ENCODE measurements around the gene ZNF619.
"Not testable (repeated sequence)": the region's sequence is repeated elsewhere in the genome, so short reads cannot be mapped to it uniquely, and the experiment has no call there.

Gene ZNF619

DNA sequence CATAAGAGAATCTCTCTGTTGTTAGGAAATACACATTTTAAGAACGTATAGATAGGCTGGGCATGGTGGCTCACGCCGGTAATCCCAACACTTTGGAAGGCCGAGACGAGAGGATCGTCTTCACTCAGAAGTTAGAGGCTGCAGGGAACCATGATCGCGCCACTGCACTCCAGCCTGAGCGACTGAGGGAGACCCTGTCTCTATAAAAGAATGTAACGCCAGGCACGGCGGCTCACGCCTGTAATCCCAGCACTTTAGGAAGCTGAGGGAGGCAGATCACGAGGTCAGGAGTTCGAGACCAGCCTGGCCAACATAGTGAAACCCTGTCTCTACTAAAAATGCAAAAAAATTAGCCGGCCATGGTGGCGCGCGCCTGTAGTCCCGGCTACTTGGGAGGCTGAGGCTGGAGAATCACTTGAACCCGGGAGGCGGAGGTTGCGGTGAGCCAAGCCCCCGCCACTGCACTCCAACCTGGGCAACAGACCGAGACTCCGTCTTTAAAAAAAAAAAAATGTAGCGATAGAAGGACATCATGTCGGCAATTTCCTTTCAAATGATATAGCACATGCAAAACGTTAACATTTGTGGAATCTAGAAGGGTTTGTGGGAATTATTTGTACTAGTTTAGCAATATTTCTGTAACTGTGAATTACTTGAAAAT lies 20.5 kb upstream of the ZNF619 start:
- Histone ChIP-seq H3K36me3 (ENCODE audit: control insufficient read depth, insufficient read depth, low read length) (peaks cover 4% of the 10 kb centered on the region), H3K9ac (ENCODE audit: low read length) (peak overlapping the region; percentile 67), H3K9me3 (ENCODE audit: control insufficient read depth, low read length) (no peaks in the 10 kb centered on the region), H3K4me3 (ENCODE audit: low read length) (peak overlapping the region; percentile 28), H3K27me3 (ENCODE audit: control insufficient read depth, insufficient read depth, low read length) (no peaks in the 10 kb centered on the region), H3K4me1 (ENCODE audit: control insufficient read depth, insufficient read depth, low read length) (peaks cover 21% of the 10 kb centered on the region)

DNA sequence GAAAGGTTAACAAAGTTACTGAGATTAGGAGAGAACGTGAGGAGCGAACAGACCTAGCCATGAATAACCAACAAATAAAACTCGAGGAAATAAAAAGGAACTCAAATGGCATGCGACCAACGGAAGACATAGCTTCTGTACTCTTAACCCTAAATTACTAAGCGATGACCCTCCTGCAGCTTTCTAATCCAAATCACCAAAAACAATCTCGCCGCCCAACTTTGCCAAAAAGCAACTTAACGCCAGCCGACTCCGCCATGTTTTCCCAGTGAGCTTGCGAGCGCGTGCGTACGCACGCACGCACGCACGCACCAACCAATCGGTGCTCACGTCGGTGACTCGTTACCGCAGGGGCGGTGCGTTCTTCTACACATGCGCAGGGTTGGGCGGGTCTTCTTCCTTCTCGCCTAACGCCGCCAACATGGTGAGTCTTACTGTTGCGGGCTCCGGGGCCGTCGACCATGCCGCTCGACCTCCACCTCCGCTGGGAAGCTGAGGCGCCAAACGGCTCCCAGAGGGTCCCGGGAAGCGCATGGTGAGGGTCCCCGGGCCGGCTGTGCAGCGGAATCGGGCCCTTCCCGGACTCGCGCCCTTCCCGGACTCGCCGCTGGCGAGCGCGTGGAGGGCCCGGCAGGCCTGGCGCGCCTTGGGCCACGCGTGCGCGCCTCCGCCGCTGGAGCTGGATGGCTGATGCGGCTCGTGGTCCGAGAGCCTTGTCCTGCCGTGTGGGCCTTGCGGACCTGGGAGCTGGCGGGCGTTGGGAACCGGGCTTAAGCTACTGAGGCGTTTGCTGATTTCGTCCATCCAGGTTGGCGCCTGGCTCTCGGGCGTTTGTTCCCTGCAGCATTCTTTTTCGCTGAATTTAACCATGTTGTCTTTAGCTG lies 19.7 kb upstream of the ZNF619 start, which contains the start of gene RPL14:
Gene RPL14, plus strand, starts transcription at position 400 of the 884 bp plus-strand sequence. Its CDS starts 133 bp downstream, at position 533.
- no peaks in the 10 kb centered on the region for H3K9me3 ChIP-seq (ENCODE audit: control insufficient read depth, low read length)
- peak within 1 kb of the TSS; percentile 67 for H3K9ac ChIP-seq (ENCODE audit: low read length)
- H3K27me3 ChIP-seq (ENCODE audit: control insufficient read depth, insufficient read depth, low read length): no peaks in the 10 kb centered on the region
- H3K36me3 ChIP-seq (ENCODE audit: control insufficient read depth, insufficient read depth, low read length): peaks cover 4% of the 10 kb centered on the region
- peaks cover 17% of the 10 kb centered on the region for H3K4me1 ChIP-seq (ENCODE audit: control insufficient read depth, insufficient read depth, low read length)
- peak within 1 kb of the TSS; percentile 28 for H3K4me3 ChIP-seq (ENCODE audit: low read length)

DNA sequence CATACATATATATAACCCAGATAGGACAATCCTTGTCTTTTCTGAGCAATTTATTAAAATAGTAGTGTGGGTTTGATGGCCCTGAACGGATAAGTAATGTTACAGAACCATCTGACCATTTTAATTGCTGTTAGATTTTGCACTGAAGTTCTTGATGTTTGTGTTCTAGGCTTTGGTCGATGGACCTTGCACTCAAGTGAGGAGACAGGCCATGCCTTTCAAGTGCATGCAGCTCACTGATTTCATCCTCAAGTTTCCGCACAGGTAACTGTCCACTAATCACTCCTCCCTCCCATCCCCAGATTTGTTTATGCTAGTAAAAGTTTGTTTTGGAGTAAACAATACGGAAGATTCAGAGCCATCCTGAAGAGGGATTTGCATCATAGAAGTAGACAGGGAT lies 18.4 kb upstream of the ZNF619 start:
- H3K27me3 ChIP-seq (ENCODE audit: control insufficient read depth, insufficient read depth, low read length): no peaks in the 10 kb centered on the region
- H3K4me3 ChIP-seq (ENCODE audit: low read length): no peak overlapping the region
- peaks cover 13% of the 10 kb centered on the region for H3K4me1 ChIP-seq (ENCODE audit: control insufficient read depth, insufficient read depth, low read length)
- H3K9me3 ChIP-seq (ENCODE audit: control insufficient read depth, low read length): no peaks in the 10 kb centered on the region
- peak overlapping the region; percentile 67 for H3K9ac ChIP-seq (ENCODE audit: low read length)
- peaks cover 4% of the 10 kb centered on the region for H3K36me3 ChIP-seq (ENCODE audit: control insufficient read depth, insufficient read depth, low read length)

DNA sequence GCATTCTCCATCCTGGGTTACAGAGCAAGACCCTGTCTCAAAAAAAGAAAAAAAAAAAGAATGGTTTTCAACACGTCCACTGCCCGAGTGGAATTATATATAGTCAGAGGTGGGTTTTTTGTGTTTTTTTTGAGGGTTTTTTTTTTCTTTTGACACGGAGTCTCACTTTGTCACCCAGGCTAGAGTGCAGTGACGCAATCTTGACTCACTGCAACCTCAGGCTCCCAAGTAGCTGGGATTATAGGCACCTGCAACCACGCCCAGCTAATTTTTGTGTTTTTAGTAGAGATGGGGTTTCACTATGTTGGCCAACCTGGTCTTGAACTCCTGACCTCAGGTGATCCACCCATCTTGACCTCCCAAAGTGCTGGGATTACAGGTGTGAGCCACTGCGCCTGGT lies 16.4 kb upstream of the ZNF619 start:
- H3K4me3 ChIP-seq (ENCODE audit: low read length); H3K36me3 ChIP-seq (ENCODE audit: control insufficient read depth, insufficient read depth, low read length); H3K27me3 ChIP-seq (ENCODE audit: control insufficient read depth, insufficient read depth, low read length); H3K9ac ChIP-seq (ENCODE audit: low read length); H3K9me3 ChIP-seq (ENCODE audit: control insufficient read depth, low read length): not testable (repeated sequence)
- H3K4me1 ChIP-seq (ENCODE audit: control insufficient read depth, insufficient read depth, low read length): peaks cover 13% of the 10 kb centered on the region

DNA sequence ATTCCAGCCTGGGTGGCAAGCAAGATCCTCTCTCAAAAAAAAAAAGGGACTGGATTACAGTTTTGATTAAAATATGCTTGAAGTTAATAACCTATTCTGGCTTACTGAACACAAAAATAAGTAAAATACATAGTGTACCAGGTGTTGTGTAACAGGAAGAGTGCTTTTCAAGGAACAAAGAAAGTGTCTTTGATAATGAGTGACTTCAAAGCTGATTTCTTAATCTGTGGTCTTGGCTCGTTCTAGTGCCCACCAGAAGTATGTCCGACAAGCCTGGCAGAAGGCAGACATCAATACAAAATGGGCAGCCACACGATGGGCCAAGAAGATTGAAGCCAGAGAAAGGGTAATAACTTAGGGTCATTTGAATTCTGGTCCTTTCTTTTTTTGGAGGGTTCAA lies 15.8 kb upstream of the ZNF619 start:
- Histone ChIP-seq H3K4me1 (ENCODE audit: control insufficient read depth, insufficient read depth, low read length) (peaks cover 13% of the 10 kb centered on the region), H3K9ac (ENCODE audit: low read length) (no peak overlapping the region), H3K36me3 (ENCODE audit: control insufficient read depth, insufficient read depth, low read length) (peaks cover 4% of the 10 kb centered on the region), H3K9me3 (ENCODE audit: control insufficient read depth, low read length) (no peaks in the 10 kb centered on the region), H3K4me3 (ENCODE audit: low read length) (no peak overlapping the region), H3K27me3 (ENCODE audit: control insufficient read depth, insufficient read depth, low read length) (no peaks in the 10 kb centered on the region)

DNA sequence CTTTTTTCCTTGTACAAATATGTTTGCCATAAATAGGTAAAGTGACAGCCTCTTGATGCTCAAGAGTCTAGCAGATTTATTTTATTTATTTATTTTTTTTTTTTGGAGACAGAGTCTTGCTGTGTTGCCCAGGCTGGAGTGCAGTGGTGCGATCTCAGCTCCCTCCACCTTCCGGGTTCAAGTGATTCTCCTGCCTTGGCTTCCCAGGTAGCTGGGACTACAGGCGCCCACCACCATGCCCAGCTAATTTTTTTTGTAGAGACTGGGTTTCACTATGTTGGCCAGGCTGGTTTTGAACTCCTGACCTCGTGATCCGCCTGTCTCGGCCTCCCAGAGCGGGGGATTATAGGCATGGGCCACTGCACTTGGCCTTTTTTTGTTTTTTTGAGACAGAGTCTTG lies 14.1 kb upstream of the ZNF619 start:
- H3K4me1 ChIP-seq (ENCODE audit: control insufficient read depth, insufficient read depth, low read length): peaks cover 14% of the 10 kb centered on the region
- H3K9me3 ChIP-seq (ENCODE audit: control insufficient read depth, low read length); H3K9ac ChIP-seq (ENCODE audit: low read length); H3K4me3 ChIP-seq (ENCODE audit: low read length); H3K36me3 ChIP-seq (ENCODE audit: control insufficient read depth, insufficient read depth, low read length); H3K27me3 ChIP-seq (ENCODE audit: control insufficient read depth, insufficient read depth, low read length): not testable (repeated sequence)

DNA sequence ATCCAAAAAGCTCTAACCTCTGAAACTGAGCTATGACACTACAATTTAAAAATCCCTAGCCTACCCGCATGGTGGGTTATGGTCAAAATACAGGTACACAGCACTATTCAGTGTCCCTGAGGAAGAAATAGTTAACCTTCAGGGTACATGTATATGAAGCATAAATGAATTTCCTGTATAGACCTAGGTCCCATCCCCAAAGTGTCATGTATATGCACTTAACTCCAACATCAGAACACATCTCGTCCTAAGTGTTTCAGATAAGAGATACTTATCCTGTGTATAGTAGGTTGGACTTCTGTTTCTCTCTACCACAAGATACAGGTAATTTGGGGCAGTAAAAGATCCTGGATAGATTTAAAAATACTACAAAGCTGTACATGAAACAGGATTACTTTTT lies 13.3 kb upstream of the ZNF619 start:
- peaks cover 11% of the 10 kb centered on the region for H3K4me1 ChIP-seq (ENCODE audit: control insufficient read depth, insufficient read depth, low read length)
- H3K36me3 ChIP-seq (ENCODE audit: control insufficient read depth, insufficient read depth, low read length): peaks cover 3% of the 10 kb centered on the region
- no peak overlapping the region for H3K4me3 ChIP-seq (ENCODE audit: low read length)
- no peak overlapping the region for H3K9ac ChIP-seq (ENCODE audit: low read length)
- H3K27me3 ChIP-seq (ENCODE audit: control insufficient read depth, insufficient read depth, low read length): no peaks in the 10 kb centered on the region
- H3K9me3 ChIP-seq (ENCODE audit: control insufficient read depth, low read length): no peaks in the 10 kb centered on the region

DNA sequence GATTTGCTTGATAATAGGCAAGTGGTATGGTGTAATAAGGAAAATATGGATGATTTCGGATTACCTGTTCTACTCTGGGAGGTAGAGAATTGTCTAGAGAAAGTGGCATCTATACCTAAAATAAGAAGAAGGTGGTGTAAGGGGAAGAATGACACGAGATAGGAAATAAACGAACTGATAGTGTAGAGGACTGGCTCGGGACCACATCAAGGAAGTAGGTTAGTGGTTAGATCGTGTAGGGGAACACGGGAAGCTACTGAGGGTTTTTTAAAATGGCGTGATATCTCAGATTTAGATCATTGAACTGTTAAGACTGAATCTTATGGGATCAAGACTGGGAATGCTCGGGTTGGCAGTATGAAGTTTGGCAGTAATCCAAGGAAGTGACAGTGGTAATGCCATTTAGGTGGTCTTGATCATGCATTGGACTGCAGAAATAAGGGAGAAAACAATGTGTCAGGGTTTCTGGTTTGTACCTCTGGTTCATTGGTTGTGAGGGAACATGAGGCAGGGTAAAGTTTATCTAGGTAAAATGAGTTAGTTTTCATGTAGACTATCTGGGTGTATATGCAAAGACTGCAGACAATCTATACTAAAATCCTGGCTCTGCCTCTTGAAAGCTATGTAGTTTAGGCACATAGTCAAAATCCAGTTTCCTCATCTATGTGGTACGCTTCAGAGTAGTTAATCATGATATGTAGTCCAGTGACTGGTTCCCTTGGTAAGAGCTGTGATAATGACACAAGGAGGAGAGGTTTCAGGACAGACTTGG lies 12.4 kb upstream of the ZNF619 start:
- Histone ChIP-seq H3K36me3 (ENCODE audit: control insufficient read depth, insufficient read depth, low read length) (no peaks in the 10 kb centered on the region), H3K4me3 (ENCODE audit: low read length) (no peak overlapping the region), H3K27me3 (ENCODE audit: control insufficient read depth, insufficient read depth, low read length) (no peaks in the 10 kb centered on the region), H3K9ac (ENCODE audit: low read length) (no peak overlapping the region), H3K4me1 (ENCODE audit: control insufficient read depth, insufficient read depth, low read length) (peaks cover 6% of the 10 kb centered on the region), H3K9me3 (ENCODE audit: control insufficient read depth, low read length) (no peaks in the 10 kb centered on the region)

DNA sequence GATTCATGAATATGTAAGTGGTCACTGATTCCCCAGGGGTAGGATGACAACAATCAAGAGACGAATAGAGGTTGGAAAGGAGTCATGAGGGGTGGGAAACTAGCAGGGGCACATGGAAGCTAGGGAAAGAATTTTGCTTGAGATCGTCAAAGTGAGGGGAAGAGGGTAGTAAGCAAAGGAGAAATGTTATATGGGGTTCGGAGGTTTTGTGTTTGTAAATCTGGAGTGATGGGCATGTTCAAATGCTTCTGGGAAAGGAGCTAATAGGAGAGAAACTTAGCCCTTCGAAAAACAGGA lies 11.9 kb upstream of the ZNF619 start:
- H3K9ac ChIP-seq (ENCODE audit: low read length): no peak overlapping the region
- H3K9me3 ChIP-seq (ENCODE audit: control insufficient read depth, low read length): no peaks in the 10 kb centered on the region
- H3K36me3 ChIP-seq (ENCODE audit: control insufficient read depth, insufficient read depth, low read length): no peaks in the 10 kb centered on the region
- no peak overlapping the region for H3K4me3 ChIP-seq (ENCODE audit: low read length)
- H3K4me1 ChIP-seq (ENCODE audit: control insufficient read depth, insufficient read depth, low read length): peaks cover 6% of the 10 kb centered on the region
- no peaks in the 10 kb centered on the region for H3K27me3 ChIP-seq (ENCODE audit: control insufficient read depth, insufficient read depth, low read length)

DNA sequence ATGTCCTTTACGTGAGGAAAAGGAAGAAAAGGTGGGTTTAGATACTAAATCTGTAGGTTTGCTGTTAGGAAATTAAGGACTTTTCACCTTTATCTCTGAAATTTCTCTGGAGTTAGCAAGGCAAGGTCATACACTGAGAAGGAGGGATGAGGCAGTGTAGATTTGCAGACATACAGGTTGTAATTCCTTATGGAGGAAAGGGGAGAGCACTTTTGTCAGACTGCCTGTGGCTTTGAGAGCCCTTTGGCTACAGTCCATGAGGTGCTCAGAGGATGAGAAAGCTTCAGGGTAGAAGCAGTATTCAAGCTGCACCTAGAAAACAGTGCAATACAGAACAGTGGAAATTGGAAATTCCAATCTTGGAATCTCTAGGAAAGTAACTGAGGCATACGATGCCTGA lies 11.5 kb upstream of the ZNF619 start:
- Histone ChIP-seq H3K27me3 (ENCODE audit: control insufficient read depth, insufficient read depth, low read length) (no peaks in the 10 kb centered on the region), H3K9ac (ENCODE audit: low read length) (no peak overlapping the region), H3K36me3 (ENCODE audit: control insufficient read depth, insufficient read depth, low read length) (no peaks in the 10 kb centered on the region), H3K4me3 (ENCODE audit: low read length) (no peak overlapping the region), H3K4me1 (ENCODE audit: control insufficient read depth, insufficient read depth, low read length) (peaks cover 6% of the 10 kb centered on the region), H3K9me3 (ENCODE audit: control insufficient read depth, low read length) (no peaks in the 10 kb centered on the region)

DNA sequence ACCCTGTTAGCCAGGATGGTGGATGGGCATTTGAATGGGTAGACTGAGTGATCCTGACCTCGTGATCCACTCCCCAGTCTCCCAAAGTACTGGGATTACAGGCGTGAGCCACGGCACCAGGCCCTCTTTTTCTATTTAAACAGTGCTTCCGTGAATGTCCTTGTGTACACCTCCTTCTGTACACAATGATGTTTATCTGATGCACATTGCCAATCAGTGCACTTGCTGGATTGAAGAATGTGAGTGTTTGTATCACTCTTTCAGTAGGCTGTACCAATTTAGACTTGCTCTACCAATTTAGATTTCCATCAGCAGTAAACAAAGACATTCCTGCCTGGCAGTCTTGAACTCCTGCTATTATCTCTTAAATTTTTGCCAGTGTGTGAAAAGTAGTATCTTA lies 8.9 kb upstream of the ZNF619 start:
- Histone ChIP-seq H3K4me3 (ENCODE audit: low read length) (no peak overlapping the region), H3K9me3 (ENCODE audit: control insufficient read depth, low read length) (no peaks in the 10 kb centered on the region), H3K36me3 (ENCODE audit: control insufficient read depth, insufficient read depth, low read length) (no peaks in the 10 kb centered on the region), H3K4me1 (ENCODE audit: control insufficient read depth, insufficient read depth, low read length) (peaks cover 6% of the 10 kb centered on the region), H3K27me3 (ENCODE audit: control insufficient read depth, insufficient read depth, low read length) (no peaks in the 10 kb centered on the region), H3K9ac (ENCODE audit: low read length) (no peak overlapping the region)

DNA sequence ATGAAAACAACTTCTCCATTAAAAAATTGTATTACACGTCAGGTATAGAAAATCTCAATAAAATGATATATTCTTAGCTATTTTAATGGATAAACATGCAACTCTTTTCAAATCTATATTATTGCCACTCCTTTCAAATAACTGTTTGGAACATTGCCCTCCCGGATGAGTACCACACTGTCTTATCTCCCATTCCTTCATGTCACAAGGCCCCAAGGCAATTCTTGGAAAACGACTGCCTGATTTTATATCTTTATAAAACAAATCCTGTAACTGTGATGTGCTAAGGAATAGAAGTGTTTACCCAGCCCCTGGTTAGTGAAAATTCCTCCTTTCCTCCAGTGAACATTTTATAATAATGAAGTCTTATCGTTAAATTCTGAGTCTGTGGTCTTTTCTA lies 6.2 kb upstream of the ZNF619 start:
- Histone ChIP-seq H3K9me3 (ENCODE audit: control insufficient read depth, low read length) (no peaks in the 10 kb centered on the region), H3K27me3 (ENCODE audit: control insufficient read depth, insufficient read depth, low read length) (no peaks in the 10 kb centered on the region), H3K36me3 (ENCODE audit: control insufficient read depth, insufficient read depth, low read length) (no peaks in the 10 kb centered on the region), H3K9ac (ENCODE audit: low read length) (no peak overlapping the region), H3K4me1 (ENCODE audit: control insufficient read depth, insufficient read depth, low read length) (peaks cover 6% of the 10 kb centered on the region), H3K4me3 (ENCODE audit: low read length) (no peak overlapping the region)
